ENCODE results near the gene MAEA. TPM values are rescaled to one million over a fixed set of nuclear protein-coding genes. Genes with fewer than 3 reads are reported as not detected.

MAEA gene
- total and polyA plus RNA-seq, 2 experiments from 2014 or later = 49.8 to 99.0 TPM

GRCh38 chr4:1344696-1345095 is 55.0 kb downstream of the MAEA start (continued):
- TF ChIP-seq ZNF462 (CRISPR knock-in tag; IDR thresholded peaks at IDR 0.05) = no peak
- TF ChIP-seq STAT1 (IDR thresholded peaks at IDR 0.05; ENCODE audit: unreplicated experiment) = no peak
- no peak for TF ChIP-seq EZH2phosphoT487 (IDR thresholded peaks at IDR 0.05; ENCODE audit: unreplicated experiment)

- Mint-ChIP-seq H3K27ac (peak overlapping the region; percentile 18; the same call in 1 of the 2 replicates), H3K4me3 (peak overlapping the region; percentile 81), H3K4me1 (peaks cover 22% of the 10 kb centered on the region), H3K36me3 (ENCODE audit: low read depth) (peaks cover 19% of the 10 kb centered on the region), H3K27me3 (ENCODE audit: insufficient read depth, low read depth, poor library complexity) (peaks cover 19% of the 10 kb centered on the region), H3K9me3 (no peaks in the 10 kb centered on the region)
- H3K4me3 ChIP-seq = peak overlapping the region; percentile 79
- peak; percentile 76 for DNase-seq (ENCODE audit: low spot score)
- H3K4me1 ChIP-seq (ENCODE audit: insufficient read depth) = peaks cover 8% of the 10 kb centered on the region
- no peaks in the 10 kb centered on the region for H3K36me3 ChIP-seq (ENCODE audit: insufficient read depth)
- peak overlapping the region; percentile 72 for H2AFZ ChIP-seq
- peaks cover 8% of the 10 kb centered on the region for H3F3A ChIP-seq (replicated peaks; ENCODE audit: low read depth)
- no peaks in the 10 kb centered on the region; the same call in 1 of the 2 replicates for H3K79me2 ChIP-seq (replicated peaks; ENCODE audit: insufficient read depth)
- no peaks in the 10 kb centered on the region for H3K27me3 ChIP-seq (ENCODE audit: insufficient read depth)
- H3K9me2 ChIP-seq (ENCODE audit: insufficient read depth) = no peaks in the 10 kb centered on the region
- peak; percentile 48 for ATAC-seq
- H3K27ac ChIP-seq (ENCODE audit: low read depth) = 0 out of 2 replicates have a peak overlapping the region, but pooled peaks have one; percentile 19
- 0 out of 2 replicates have a peak, but pooled peaks cover 7% of the 10 kb centered on the region for H4K20me1 ChIP-seq (replicated peaks; ENCODE audit: insufficient read depth)
- H3K4me2 ChIP-seq = peak overlapping the region; percentile 81
- TF ChIP-seq ZNF114 (CRISPR knock-in tag; IDR thresholded peaks at IDR 0.05) = no peak
- no peak for TF ChIP-seq JUNB (IDR thresholded peaks at IDR 0.05; ENCODE audit: unreplicated experiment)
- TF ChIP-seq EZH2 (IDR thresholded peaks at IDR 0.05; ENCODE audit: low read depth, unreplicated experiment) = no peak
- no peak for TF ChIP-seq NANOG (IDR thresholded peaks at IDR 0.05; ENCODE audit: borderline replicate concordance)
- no peak for TF ChIP-seq CTCF (conservative IDR thresholded peaks at IDR 0.05; ENCODE audit: low read depth in 2 of 2)
- no peak; the same call in 1 of the 2 replicates for TF ChIP-seq POLR2AphosphoS5 (IDR thresholded peaks at IDR 0.05; ENCODE audit: low read depth)
Observed at GRCh38 chr4:1345903-1346780, 56.5 kb downstream of the MAEA start.
